B cell (primary cell): ENCODE data around the gene CFL2. TPM values are rescaled to one million over a fixed set of nuclear protein-coding genes. Genes with fewer than 3 reads are reported as not detected.

Experiments
- ATAC-seq: fragments of 200-7000 bp; cut with Tn5 transposase; one replicate; pipeline ENCODE4 v1.10.0; 2021; ENCODE audit warnings: low read depth, mild to moderate bottlenecking, moderate number of reproducible peaks, moderate library complexity
- CTCF ChIA-PET: fragments of 350-600 bp; sonication (Branson Sonifier 250); formaldehyde crosslinking; loops from one replicate; lab custom pipeline; 2021; ENCODE audit warnings: antibody characterized with exemption, inconsistent platforms; lab: Charles Lee
- POLR2A ChIA-PET: fragments of 350-600 bp; sonication (Branson Sonifier 250); formaldehyde crosslinking; loops from one replicate; lab custom pipeline; 2021; ENCODE audit warnings: antibody characterized with exemption; lab: Charles Lee
- DNase-seq: peaks from one replicate; pipeline ENCODE4 v3.0.0; 2013
- H2AFZ ChIP-seq: 2 replicates; pipeline ENCODE4 v1.6.1; 2012; ENCODE audit warnings: mild to moderate bottlenecking, low read depth, low read length; ENCODE audit not compliant: insufficient read depth, poor library complexity, severe bottlenecking
- H3K27ac ChIP-seq, 2 donors: 1 replicate in 1 of 2; 2 replicates in 1 of 2; pipeline ENCODE4 v1.5.1; 2012 to 2013; ENCODE audit warnings: low read length in 2 of 2, mild to moderate bottlenecking in 2 of 2, moderate library complexity in 1 of 2
- H3K27me3 ChIP-seq, 4 experiments: fragments of 200-600 bp in 1 of 4; sonication (generic) in 1 of 4; replicated peaks in 1 of 4; 1 replicate in 2 of 4; 2 replicates in 2 of 4; pipeline versions ENCODE4 v1.6.1 to v1.7.0; 2013 to 2016; ENCODE audit warnings: low read length in 3 of 4, mild to moderate bottlenecking in 2 of 4, mixed read lengths in 1 of 4, moderate library complexity in 1 of 4; ENCODE audit not compliant: insufficient read depth in 4 of 4, control insufficient read depth in 3 of 4; ENCODE audit errors: control extremely low read depth in 1 of 4
- H3K36me3 ChIP-seq, 2 experiments: replicated peaks in 1 of 2; 1 replicate in 1 of 2; 2 replicates in 1 of 2; pipeline versions ENCODE4 v1.6.1 to v1.7.1; 2013; ENCODE audit warnings: low read length in 1 of 2; ENCODE audit not compliant: insufficient read depth in 2 of 2, control insufficient read depth in 1 of 2; ENCODE audit errors: control extremely low read depth in 1 of 2, extremely low read depth in 1 of 2
- H3K4me1 ChIP-seq, 2 donors: fragments of 200-600 bp in 1 of 2; sonication (generic) in 1 of 2; 1 replicate in 1 of 2; 2 replicates in 1 of 2; pipeline versions ENCODE4 v1.5.1 to v1.6.1; 2013 to 2017; ENCODE audit warnings: low read length in 2 of 2; ENCODE audit not compliant: control insufficient read depth in 2 of 2, insufficient read depth in 2 of 2
- H3K4me2 ChIP-seq: replicated peaks from 2 replicates; pipeline ENCODE3; 2012; ENCODE audit warnings: mild to moderate bottlenecking, low read depth, low read length; ENCODE audit not compliant: poor library complexity, severe bottlenecking
- H3K4me3 ChIP-seq, 5 experiments: fragments of 200-600 bp in 1 of 5; sonication (generic) in 1 of 5; 1 replicate in 3 of 5; 2 replicates in 2 of 5; pipeline versions ENCODE4 v1.5.1 to v1.7.0; 2011 to 2016; ENCODE audit warnings: low read length in 4 of 5, mild to moderate bottlenecking in 4 of 5, low read depth in 2 of 5, control low read depth in 1 of 5, moderate library complexity in 1 of 5; ENCODE audit not compliant: insufficient read depth in 1 of 5; ENCODE audit errors: control extremely low read depth in 1 of 5, extremely low read depth in 1 of 5
- H3K79me2 ChIP-seq: fragments of 200-600 bp; sonication (generic); one replicate; pipeline ENCODE4 v1.6.0; 2016; ENCODE audit warnings: low read length; ENCODE audit not compliant: control insufficient read depth, insufficient read depth
- H3K9ac ChIP-seq: fragments of 200-600 bp; sonication (generic); 2 replicates; pipeline ENCODE4 v1.6.1; 2017; ENCODE audit warnings: mild to moderate bottlenecking, low read length, moderate library complexity
- H3K9me3 ChIP-seq, 3 donors: one replicate each; pipeline versions ENCODE4 v1.6.1 to v1.7.1; 2013; ENCODE audit warnings: low read length in 2 of 3; ENCODE audit not compliant: control insufficient read depth in 2 of 3, insufficient read depth in 1 of 3; ENCODE audit errors: control extremely low read depth in 1 of 3
- H4K20me1 ChIP-seq: 2 replicates; pipeline ENCODE4 v1.6.0; 2012; ENCODE audit warnings: mild to moderate bottlenecking, low read length; ENCODE audit not compliant: insufficient read depth, control insufficient read depth, poor library complexity, severe bottlenecking
- H3K27ac Mint-ChIP-seq: one replicate; pipeline ENCODE4 v1.8.0; 2021; ENCODE audit warnings: mixed read lengths
- H3K27me3 Mint-ChIP-seq: one replicate; pipeline ENCODE4 v1.8.0; 2021; ENCODE audit warnings: mixed read lengths
- H3K4me1 Mint-ChIP-seq: one replicate; pipeline ENCODE4 v1.8.0; 2021; ENCODE audit warnings: mixed read lengths
- H3K4me3 Mint-ChIP-seq: one replicate; pipeline ENCODE4 v1.8.0; 2021; ENCODE audit warnings: mixed read lengths
- H3K9me3 Mint-ChIP-seq: one replicate; pipeline ENCODE4 v1.8.0; 2022; ENCODE audit warnings: mixed read lengths; ENCODE audit not compliant: insufficient read depth
- EZH2 ChIP-seq: IDR thresholded peaks from 2 replicates; pipeline ENCODE4 v1.6.1; 2012; ENCODE audit warnings: borderline replicate concordance, low read depth, mild to moderate bottlenecking, moderate library complexity, low read length; ENCODE audit not compliant: insufficient read depth, poor library complexity, severe bottlenecking
- WGBS: methylation state at CpG from one replicate; pipeline ENCODE4 v1.1.5; 2013; ENCODE audit warnings: missing lambda C conversion rate; ENCODE audit not compliant: insufficient coverage; 5-methylcytosine and 5-hydroxymethylcytosine counted together
- intact Hi-C: fragments of 100-400 bp; cut with micrococcal nuclease; formaldehyde crosslinking; loops from one replicate; pipeline ENCODE4 v1.10.0; 2022
- polyA plus RNA-seq: library from polyadenylated mRNA; depleted of rRNA; stranded (reverse); fragments of >200 nt; gene quantifications from 2 replicates; pipeline ENCODE4 v1.2.3, GENCODE V29; 2012
- total RNA-seq, 2 donors: library from RNA; stranded (reverse); fragments of 120-200 nt in 1 of 2; gene quantifications; 1 replicate in 1 of 2; 2 replicates in 1 of 2; pipeline versions ENCODE4 v1.2.3 to v1.2.4, GENCODE V29; 2013 to 2022
- TF ChIP-seq, protein P1 (sequence below): fragments of 200-600 bp; IDR thresholded peaks from one replicate; pipeline ENCODE4 v1.8.0; 2022; ENCODE audit warnings: antibody characterized with exemption, mild to moderate bottlenecking

CFL2 gene
- total and polyA plus RNA-seq, 2 donors (not counting 1 experiment from before 2014, with no cell fraction given), result 9.6 to 21.9 TPM

DNA sequence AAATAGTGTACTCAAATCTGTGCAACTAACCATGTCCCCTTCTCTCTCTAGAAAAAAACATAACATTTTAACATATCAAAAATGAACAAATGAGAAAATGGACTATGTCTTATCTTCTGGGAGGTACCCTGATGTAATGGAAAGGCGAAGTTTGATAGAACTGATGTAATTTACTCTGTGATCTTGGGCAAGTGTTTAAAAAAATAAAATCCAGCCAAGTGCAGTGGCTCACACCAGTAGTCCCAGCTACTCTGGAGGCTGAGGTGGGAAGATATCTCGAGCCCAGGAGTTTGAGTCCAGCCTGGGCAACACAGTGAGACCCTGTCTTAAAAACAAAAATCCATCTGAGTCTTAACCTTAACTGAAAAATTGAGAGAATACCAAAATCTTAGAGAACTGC, 35.8 kb upstream of the CFL2 start:
- H3K4me1 Mint-ChIP-seq, result no peaks in the 10 kb centered on the region
- no peaks in the 10 kb centered on the region for H3K9me3 Mint-ChIP-seq
- Histone ChIP-seq H3K4me3 (no peak overlapping the region), H4K20me1 (no peaks in the 10 kb centered on the region), H3K79me2 (no peaks in the 10 kb centered on the region), H3K9ac (no peak overlapping the region), H3K9me3 (no peaks in the 10 kb centered on the region), H3K4me1 (no peaks in the 10 kb centered on the region), H2AFZ (no peak overlapping the region), H3K4me2 (no peak overlapping the region), H3K27me3 (no peaks in the 10 kb centered on the region), H3K36me3 (peaks cover 0 to 12% of the 10 kb centered on the region in 2 experiments), H3K27ac (no peak overlapping the region)
- no peaks in the 10 kb centered on the region for H3K27me3 Mint-ChIP-seq
- H3K27ac Mint-ChIP-seq, result no peak overlapping the region
- ChIA-PET CTCF (interaction anchor here (2.1 kb wide), 1 partner anchor 27 kb away, joined by 12 read pairs; no protein-coding TSS in a partner anchor), POLR2A (no interaction called here)
- no peak for DNase-seq
- intact Hi-C loops, result no loop called here
- TF ChIP-seq EZH2, result no peak
- TF ChIP-seq, protein P1, sequence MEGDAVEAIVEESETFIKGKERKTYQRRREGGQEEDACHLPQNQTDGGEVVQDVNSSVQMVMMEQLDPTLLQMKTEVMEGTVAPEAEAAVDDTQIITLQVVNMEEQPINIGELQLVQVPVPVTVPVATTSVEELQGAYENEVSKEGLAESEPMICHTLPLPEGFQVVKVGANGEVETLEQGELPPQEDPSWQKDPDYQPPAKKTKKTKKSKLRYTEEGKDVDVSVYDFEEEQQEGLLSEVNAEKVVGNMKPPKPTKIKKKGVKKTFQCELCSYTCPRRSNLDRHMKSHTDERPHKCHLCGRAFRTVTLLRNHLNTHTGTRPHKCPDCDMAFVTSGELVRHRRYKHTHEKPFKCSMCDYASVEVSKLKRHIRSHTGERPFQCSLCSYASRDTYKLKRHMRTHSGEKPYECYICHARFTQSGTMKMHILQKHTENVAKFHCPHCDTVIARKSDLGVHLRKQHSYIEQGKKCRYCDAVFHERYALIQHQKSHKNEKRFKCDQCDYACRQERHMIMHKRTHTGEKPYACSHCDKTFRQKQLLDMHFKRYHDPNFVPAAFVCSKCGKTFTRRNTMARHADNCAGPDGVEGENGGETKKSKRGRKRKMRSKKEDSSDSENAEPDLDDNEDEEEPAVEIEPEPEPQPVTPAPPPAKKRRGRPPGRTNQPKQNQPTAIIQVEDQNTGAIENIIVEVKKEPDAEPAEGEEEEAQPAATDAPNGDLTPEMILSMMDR, result no peak
- no peak for ATAC-seq
- no peak overlapping the region for H3K4me3 Mint-ChIP-seq
- WGBS, result 100% methylated on average over 1 of the region's 2 CpGs

DNA sequence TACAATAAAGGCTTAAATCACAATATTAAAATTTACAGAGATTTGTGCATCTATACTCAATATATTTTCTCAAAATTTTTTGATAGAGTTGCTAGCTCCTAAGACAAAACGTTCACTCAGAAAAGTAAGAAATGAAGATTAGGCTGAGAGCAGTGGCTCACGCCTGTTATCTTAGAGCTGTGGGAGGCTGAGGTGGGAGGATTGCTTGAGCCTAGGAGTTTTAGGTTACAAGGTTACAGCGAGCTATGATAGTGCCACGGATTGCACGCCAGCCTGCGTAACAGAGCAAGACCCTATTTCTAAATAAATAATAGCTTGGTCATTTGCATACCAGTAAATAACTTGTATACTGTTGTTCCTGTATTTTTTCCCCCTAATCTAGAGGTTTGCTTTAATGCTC, 35.0 kb upstream of the CFL2 start:
- Histone ChIP-seq H3K79me2 (no peaks in the 10 kb centered on the region), H3K4me1 (no peaks in the 10 kb centered on the region), H3K4me3 (no peak overlapping the region), H3K27ac (no peak overlapping the region), H3K9ac (no peak overlapping the region), H3K9me3 (no peaks in the 10 kb centered on the region), H3K27me3 (no peaks in the 10 kb centered on the region), H4K20me1 (no peaks in the 10 kb centered on the region), H2AFZ (no peak overlapping the region), H3K36me3 (peaks cover 0 to 7% of the 10 kb centered on the region in 2 experiments), H3K4me2 (no peak overlapping the region)
- H3K4me3 Mint-ChIP-seq, result no peak overlapping the region
- intact Hi-C loops, result no loop called here
- DNase-seq (no peak), ATAC-seq (no peak)
- H3K9me3 Mint-ChIP-seq, result no peaks in the 10 kb centered on the region
- CTCF ChIA-PET, result interaction anchor here (0.7 to 2.1 kb wide), 3 partner anchors 26 to 777 kb away, joined by 3 to 12 read pairs (median 5); no protein-coding TSS in a partner anchor
- H3K4me1 Mint-ChIP-seq, result no peaks in the 10 kb centered on the region
- POLR2A ChIA-PET, result no interaction called here
- no peaks in the 10 kb centered on the region for H3K27me3 Mint-ChIP-seq
- no peak for TF ChIP-seq EZH2
- TF ChIP-seq, protein P1, result no peak
- H3K27ac Mint-ChIP-seq, result no peak overlapping the region
- 100% methylated on average over 2 of the region's 6 CpGs for WGBS
